Kidney tubule cell (primary cell): ENCODE data around the gene PTPRG.

Experiments used
- DNase-seq: peaks from one replicate; pipeline ENCODE4 v3.0.0-alpha.2; 2018; ENCODE audit warnings: low spot score

Gene PTPRG

GRCh38 chr3:62189376-62189698 lies 628.0 kb downstream of the PTPRG start:
- DNase-seq = no peak

- DNase-seq = no peak
Observed at GRCh38 chr3:62192891-62193290, 631.5 kb downstream of the PTPRG start.

- no peak for DNase-seq
Observed at GRCh38 chr3:62193586-62194345, 632.4 kb downstream of the PTPRG start.

- no peak for DNase-seq
Observed at GRCh38 chr3:62197350-62198012, 636.1 kb downstream of the PTPRG start.

- no peak for DNase-seq
Observed at GRCh38 chr3:62199126-62199525, 637.8 kb downstream of the PTPRG start.

GRCh38 chr3:62201438-62202035 lies 640.2 kb downstream of the PTPRG start:
- DNase-seq = peak; percentile 26

- DNase-seq = no peak
Observed at GRCh38 chr3:62203152-62203551, 641.8 kb downstream of the PTPRG start.

- no peak for DNase-seq
Observed at GRCh38 chr3:62203561-62203960, 642.2 kb downstream of the PTPRG start.

GRCh38 chr3:62207197-62207596 lies 645.8 kb downstream of the PTPRG start:
- no peak for DNase-seq

- DNase-seq = no peak
Observed at GRCh38 chr3:62208385-62208784, 647.0 kb downstream of the PTPRG start.

- no peak for DNase-seq
Observed at GRCh38 chr3:62209101-62209500, 647.7 kb downstream of the PTPRG start.

GRCh38 chr3:62210011-62210410 lies 648.6 kb downstream of the PTPRG start:
- DNase-seq = no peak

- DNase-seq = no peak
Observed at GRCh38 chr3:62211675-62212429, 650.5 kb downstream of the PTPRG start.

GRCh38 chr3:62214850-62215249 lies 653.5 kb downstream of the PTPRG start:
- no peak for DNase-seq

- DNase-seq = no peak
Observed at GRCh38 chr3:62220616-62221015, 659.2 kb downstream of the PTPRG start.

GRCh38 chr3:62225051-62225450 lies 663.7 kb downstream of the PTPRG start:
- DNase-seq = no peak

- no peak for DNase-seq
Observed at GRCh38 chr3:62226601-62227339, 665.4 kb downstream of the PTPRG start.

- no peak for DNase-seq
Observed at GRCh38 chr3:62228467-62228866, 667.1 kb downstream of the PTPRG start.

GRCh38 chr3:62229211-62229610 lies 667.8 kb downstream of the PTPRG start:
- no peak for DNase-seq

- DNase-seq = peak; percentile 11
Observed at GRCh38 chr3:62229908-62230307, 668.5 kb downstream of the PTPRG start.

- no peak for DNase-seq
Observed at GRCh38 chr3:62233065-62233464, 671.7 kb downstream of the PTPRG start.

GRCh38 chr3:62236016-62236415 lies 674.6 kb downstream of the PTPRG start:
- no peak for DNase-seq
